ENCODE measurements around the gene SERPINA6.
"Not testable (repeated sequence)": the region's sequence is repeated elsewhere in the genome, so short reads cannot be mapped to it uniquely, and the experiment has no call there.

SERPINA6 gene

GRCh38 chr14:94292526-94292871, 30.6 kb downstream of the SERPINA6 start:
- no peak for DNase-seq (ENCODE audit: low spot score)

- no peak for DNase-seq (ENCODE audit: low spot score)
Measured at GRCh38 chr14:94291906-94292525, 31.1 kb downstream of the SERPINA6 start.

- DNase-seq (ENCODE audit: low spot score): no peak
Measured at GRCh38 chr14:94291159-94291905, 31.8 kb downstream of the SERPINA6 start.

GRCh38 chr14:94290197-94290596, 32.9 kb downstream of the SERPINA6 start:
- DNase-seq (ENCODE audit: low spot score): no peak

GRCh38 chr14:94288610-94289465, 34.3 kb downstream of the SERPINA6 start:
- no peak for DNase-seq (ENCODE audit: low spot score)

- no peak for DNase-seq (ENCODE audit: low spot score)
Measured at GRCh38 chr14:94285158-94285557, 38.0 kb downstream of the SERPINA6 start.

- DNase-seq (ENCODE audit: low spot score): no peak
Measured at GRCh38 chr14:94284221-94284620, 38.9 kb downstream of the SERPINA6 start.

- no peak for DNase-seq (ENCODE audit: low spot score)
Measured at GRCh38 chr14:94282991-94283723, 40.0 kb downstream of the SERPINA6 start.

- no peak for DNase-seq (ENCODE audit: low spot score)
Measured at GRCh38 chr14:94278731-94279130, 44.4 kb downstream of the SERPINA6 start.

GRCh38 chr14:94276898-94277561, 46.1 kb downstream of the SERPINA6 start:
- not testable (repeated sequence) for DNase-seq (ENCODE audit: low spot score)

- DNase-seq (ENCODE audit: low spot score): no peak
Measured at GRCh38 chr14:94269156-94269555, 54.0 kb downstream of the SERPINA6 start.

- DNase-seq (ENCODE audit: low spot score): not testable (repeated sequence)
Measured at GRCh38 chr14:94268582-94268981, 54.6 kb downstream of the SERPINA6 start.

- no peak for DNase-seq (ENCODE audit: low spot score)
Measured at GRCh38 chr14:94267352-94267751, 55.8 kb downstream of the SERPINA6 start.

GRCh38 chr14:94264195-94264594, 58.9 kb downstream of the SERPINA6 start:
- DNase-seq (ENCODE audit: low spot score): not testable (repeated sequence)
